Skin of body (tissue), 2 donors: ENCODE measurements around the gene RAET1E. TPM values are rescaled to one million over a fixed set of nuclear protein-coding genes. Genes with fewer than 3 reads are reported as not detected.
"Not testable (repeated sequence)": the region's sequence is repeated elsewhere in the genome, so short reads cannot be mapped to it uniquely, and the experiment has no call there.

Experiments used
- DNase-seq: peaks from one replicate; lab custom pipeline; 2025; lab: John Stamatoyannopoulos, UW
- total RNA-seq: library from RNA; depleted of rRNA; stranded (reverse); fragments of >200 nt; gene quantifications from one replicate; pipeline ENCODE4 v1.2.3, GENCODE V29; 2014

The RAET1E gene
- total RNA-seq, 1 donor from 2014 or later = 3.3 TPM

GRCh38 chr6:149862922-149863697 lies 34.8 kb downstream of the RAET1E start:
- peak; percentile 60 for DNase-seq

- not testable (repeated sequence) for DNase-seq
Observed at GRCh38 chr6:149862424-149862738, 35.5 kb downstream of the RAET1E start.

GRCh38 chr6:149861603-149862423 lies 36.1 kb downstream of the RAET1E start:
- no peak for DNase-seq

- no peak for DNase-seq
Observed at GRCh38 chr6:149860834-149861602, 36.9 kb downstream of the RAET1E start.

GRCh38 chr6:149860513-149860833 lies 37.4 kb downstream of the RAET1E start:
- no peak for DNase-seq

- no peak for DNase-seq
Observed at GRCh38 chr6:149859938-149860337, 38.0 kb downstream of the RAET1E start.

- DNase-seq = no peak
Observed at GRCh38 chr6:149859368-149859767, 38.5 kb downstream of the RAET1E start.

- no peak for DNase-seq
Observed at GRCh38 chr6:149857541-149857940, 40.4 kb downstream of the RAET1E start.

GRCh38 chr6:149856256-149856994 lies 41.5 kb downstream of the RAET1E start:
- no peak for DNase-seq

GRCh38 chr6:149855741-149856140 lies 42.2 kb downstream of the RAET1E start:
- no peak for DNase-seq

- DNase-seq = no peak
Observed at GRCh38 chr6:149855040-149855654, 42.8 kb downstream of the RAET1E start.

- no peak for DNase-seq
Observed at GRCh38 chr6:149854532-149854931, 43.4 kb downstream of the RAET1E start.

GRCh38 chr6:149854017-149854416 lies 43.9 kb downstream of the RAET1E start:
- DNase-seq = not testable (repeated sequence)

GRCh38 chr6:149852881-149853280 lies 45.0 kb downstream of the RAET1E start:
- DNase-seq = no peak

GRCh38 chr6:149852180-149852579 lies 45.7 kb downstream of the RAET1E start:
- DNase-seq = no peak

- DNase-seq = no peak
Observed at GRCh38 chr6:149851461-149852110, 46.3 kb downstream of the RAET1E start.

GRCh38 chr6:149848343-149848742 lies 49.6 kb downstream of the RAET1E start:
- not testable (repeated sequence) for DNase-seq
